Neural progenitor cell (in vitro differentiated cells): ENCODE measurements around the gene TMEM208. TPM values are rescaled to one million over a fixed set of nuclear protein-coding genes. Genes with fewer than 3 reads are reported as not detected.

Experiments
- DNase-seq: peaks from one replicate; pipeline ENCODE4 v3.0.0-alpha.2; 2016; ENCODE audit warnings: low spot score
- H2AFZ ChIP-seq: fragments of 200-600 bp; sonication (generic); replicated peaks from 2 replicates; pipeline ENCODE4 v1.6.1; 2016; ENCODE audit warnings: antibody characterized with exemption
- H3F3A ChIP-seq: fragments of 200-600 bp; sonication (generic); 2 replicates; pipeline ENCODE4 v1.6.1; 2016; ENCODE audit warnings: antibody characterized with exemption, low read depth
- H3K27ac ChIP-seq: fragments of 200-600 bp; sonication (generic); 2 replicates; pipeline ENCODE4 v1.5.1; 2016; ENCODE audit warnings: mild to moderate bottlenecking
- H3K27me3 ChIP-seq: fragments of 200-600 bp; sonication (generic); 2 replicates; pipeline ENCODE4 v1.6.1; 2016; ENCODE audit warnings: mild to moderate bottlenecking, moderate library complexity
- H3K36me3 ChIP-seq: fragments of 200-600 bp; sonication (generic); 2 replicates; pipeline ENCODE4 v1.5.1; 2016
- H3K4me1 ChIP-seq: fragments of 200-600 bp; sonication (generic); 2 replicates; pipeline ENCODE4 v1.6.1; 2016; ENCODE audit warnings: mixed run types
- H3K4me2 ChIP-seq: fragments of 200-600 bp; sonication (generic); 2 replicates; pipeline ENCODE4 v1.6.1; 2016
- H3K4me3 ChIP-seq: fragments of 200-600 bp; sonication (generic); 2 replicates; pipeline ENCODE4 v1.5.1; 2016
- H3K79me2 ChIP-seq: fragments of 200-600 bp; sonication (generic); 2 replicates; pipeline ENCODE4 v1.6.1; 2016; ENCODE audit warnings: low read depth
- H3K9ac ChIP-seq: fragments of 200-600 bp; sonication (generic); 2 replicates; pipeline ENCODE4 v1.6.1; 2016
- H3K9me3 ChIP-seq: fragments of 200-600 bp; sonication (generic); 2 replicates; pipeline ENCODE4 v1.5.1; 2016; ENCODE audit warnings: low read depth
- H4K20me1 ChIP-seq: fragments of 200-600 bp; sonication (generic); 2 replicates; pipeline ENCODE4 v1.6.1; 2016; ENCODE audit warnings: low read depth
- H3K27ac Mint-ChIP-seq: 3 replicates; pipeline ENCODE4 v1.8.0; 2021; ENCODE audit warnings: mixed read lengths
- H3K27me3 Mint-ChIP-seq: 2 replicates; pipeline ENCODE4 v1.8.0; 2022; ENCODE audit warnings: low read depth, mild to moderate bottlenecking, inconsistent platforms, moderate library complexity, mixed read lengths; ENCODE audit not compliant: insufficient read depth
- H3K36me3 Mint-ChIP-seq: 3 replicates; pipeline ENCODE4 v1.8.0; 2021; ENCODE audit warnings: mixed read lengths
- H3K4me1 Mint-ChIP-seq: 3 replicates; pipeline ENCODE4 v1.8.0; 2021; ENCODE audit warnings: mixed read lengths
- H3K4me3 Mint-ChIP-seq: 3 replicates; pipeline ENCODE4 v1.8.0; 2021; ENCODE audit warnings: mild to moderate bottlenecking, moderate library complexity, mixed read lengths
- H3K9me3 Mint-ChIP-seq: 3 replicates; pipeline ENCODE4 v1.8.0; 2020; ENCODE audit warnings: mixed read lengths
- CTCF ChIP-seq: fragments of 200-600 bp; sonication (generic); IDR thresholded peaks from 2 replicates; pipeline ENCODE4 v1.5.1; 2017; ENCODE audit warnings: antibody characterized with exemption, mild to moderate bottlenecking
- EZH2 ChIP-seq: fragments of 200-600 bp; sonication (generic); IDR thresholded peaks from 2 replicates; pipeline ENCODE4 v1.6.1; 2017; ENCODE audit warnings: antibody characterized with exemption, mild to moderate bottlenecking, moderate library complexity
- EZH2phosphoT487 ChIP-seq: fragments of 200-600 bp; sonication (generic); IDR thresholded peaks from 2 replicates; pipeline ENCODE4 v1.6.1; 2017; ENCODE audit warnings: antibody characterized with exemption
- total RNA-seq: library from RNA; depleted of rRNA; stranded (reverse); fragments of >200 nt; gene quantifications from 2 replicates; pipeline ENCODE4 v1.2.3, GENCODE V29; 2015; ENCODE audit warnings: low replicate concordance

The TMEM208 gene
- 27.3 and 39.4 TPM in 2 replicates for total RNA-seq

GRCh38 chr16:67226804-67227566 is at the start of gene TMEM208:
TSS of gene TMEM208 (plus strand) at chr16:67227130. CDS start at chr16:67227219, 89 bp downstream.
- peaks cover 10% of the 10 kb centered on the region for H3K4me1 ChIP-seq

GRCh38 chr16:67177743-67178699 is 48.9 kb upstream of the TMEM208 start:
- Histone ChIP-seq H3K79me2 (peaks cover 7% of the 10 kb centered on the region), H4K20me1 (peaks cover 72% of the 10 kb centered on the region), H3K4me3 (peak overlapping the region; percentile 47), H3K9ac (no peak overlapping the region), H2AFZ (no peak overlapping the region), H3K36me3 (no peaks in the 10 kb centered on the region), H3K4me2 (peak overlapping the region; percentile 75), H3K9me3 (no peaks in the 10 kb centered on the region), H3K4me1 (peaks cover 8% of the 10 kb centered on the region), H3F3A (peaks cover 17% of the 10 kb centered on the region), H3K27ac (no peak overlapping the region), H3K27me3 (peaks cover 66% of the 10 kb centered on the region)
- H3K36me3 Mint-ChIP-seq, result peaks cover 4% of the 10 kb centered on the region
- TF ChIP-seq CTCF (peak; percentile 10), EZH2 (peak; percentile 73), EZH2phosphoT487 (peak; percentile 47)
- H3K4me1 Mint-ChIP-seq, result peaks cover 15% of the 10 kb centered on the region
- no peaks in the 10 kb centered on the region for H3K9me3 Mint-ChIP-seq
- H3K27ac Mint-ChIP-seq, result no peak overlapping the region
- peaks cover 35% of the 10 kb centered on the region for H3K27me3 Mint-ChIP-seq
- peak; percentile 87 for DNase-seq
- peak overlapping the region; percentile 63 for H3K4me3 Mint-ChIP-seq

More at GRCh38 chr16:67226804-67227566, at the start of gene TMEM208:
- Histone ChIP-seq H3K79me2 (peaks cover 15% of the 10 kb centered on the region), H3K9me3 (no peaks in the 10 kb centered on the region), H3K36me3 (no peaks in the 10 kb centered on the region), H3K27ac (no peak within 1 kb of the TSS), H3K4me3 (peak within 1 kb of the TSS; percentile 97), H2AFZ (peak within 1 kb of the TSS; percentile 87), H3K9ac (peak within 1 kb of the TSS; percentile 92), H4K20me1 (no peaks in the 10 kb centered on the region), H3K27me3 (no peaks in the 10 kb centered on the region), H3F3A (no peaks in the 10 kb centered on the region), H3K4me2 (peak within 1 kb of the TSS; percentile 94)
- Mint-ChIP-seq H3K36me3 (peaks cover 13% of the 10 kb centered on the region), H3K27me3 (peaks cover 11% of the 10 kb centered on the region), H3K4me3 (peak within 1 kb of the TSS; percentile 100), H3K27ac (peak within 1 kb of the TSS; percentile 95), H3K9me3 (peaks cover 2% of the 10 kb centered on the region), H3K4me1 (peaks cover 22% of the 10 kb centered on the region)
- DNase-seq, result peak; percentile 100
- TF ChIP-seq CTCF (peak; percentile 43), EZH2 (no peak), EZH2phosphoT487 (no peak)

- Mint-ChIP-seq H3K36me3 (peaks cover 4% of the 10 kb centered on the region), H3K27me3 (peaks cover 24% of the 10 kb centered on the region), H3K4me1 (peaks cover 5% of the 10 kb centered on the region), H3K4me3 (no peak overlapping the region), H3K27ac (no peak overlapping the region), H3K9me3 (no peaks in the 10 kb centered on the region)
- peaks cover 61% of the 10 kb centered on the region for H4K20me1 ChIP-seq
- TF ChIP-seq EZH2phosphoT487, result no peak
- TF ChIP-seq EZH2, result no peak
- peak; percentile 12 for TF ChIP-seq CTCF
- no peak overlapping the region for H3K9ac ChIP-seq
- no peaks in the 10 kb centered on the region for H3K36me3 ChIP-seq
- no peak overlapping the region for H3K27ac ChIP-seq
- H2AFZ ChIP-seq, result no peak overlapping the region
- H3K4me1 ChIP-seq, result peaks cover 9% of the 10 kb centered on the region
- H3K27me3 ChIP-seq, result peaks cover 57% of the 10 kb centered on the region
- no peaks in the 10 kb centered on the region for H3K9me3 ChIP-seq
- H3K4me3 ChIP-seq, result no peak overlapping the region
- DNase-seq, result no peak
- no peak overlapping the region for H3K4me2 ChIP-seq
- H3F3A ChIP-seq, result peaks cover 10% of the 10 kb centered on the region
- peaks cover 11% of the 10 kb centered on the region for H3K79me2 ChIP-seq
Measured at GRCh38 chr16:67179421-67180080, 47.4 kb upstream of the TMEM208 start.
